HG03280 (cell line): Measurements from ENCODE around the gene MAD1L1.
A peak's percentile ranks its signal among the peaks of the same experiment; 100 is the strongest.

ENCODE experiments used
- ATAC-seq: cut with Tn5 transposase; IDR thresholded peaks from one replicate; pipeline ENCODE4 v1.9.1; 2021; ENCODE audit warnings: mild to moderate bottlenecking, moderate library complexity; ENCODE audit not compliant: unreplicated experiment

The MAD1L1 gene

DNA sequence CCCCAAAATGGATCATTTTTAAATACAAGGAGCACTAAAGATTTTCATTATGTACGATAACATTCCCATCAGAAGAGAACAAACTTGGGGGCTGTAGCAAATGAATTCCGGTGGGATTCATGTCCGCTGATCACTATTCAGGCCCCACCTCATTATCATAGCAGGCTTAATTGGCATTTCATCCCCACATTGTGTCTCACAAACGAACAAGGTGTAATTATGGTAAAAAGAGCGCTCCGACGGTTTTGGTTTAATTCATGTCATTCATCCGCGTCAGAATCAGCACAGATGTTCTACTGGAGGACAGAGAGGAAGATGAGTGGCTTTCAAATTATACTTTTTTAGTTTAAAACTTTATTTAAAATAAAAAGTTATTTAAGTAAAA lies 124.7 kb downstream of the MAD1L1 start:
- ATAC-seq: no peak

DNA sequence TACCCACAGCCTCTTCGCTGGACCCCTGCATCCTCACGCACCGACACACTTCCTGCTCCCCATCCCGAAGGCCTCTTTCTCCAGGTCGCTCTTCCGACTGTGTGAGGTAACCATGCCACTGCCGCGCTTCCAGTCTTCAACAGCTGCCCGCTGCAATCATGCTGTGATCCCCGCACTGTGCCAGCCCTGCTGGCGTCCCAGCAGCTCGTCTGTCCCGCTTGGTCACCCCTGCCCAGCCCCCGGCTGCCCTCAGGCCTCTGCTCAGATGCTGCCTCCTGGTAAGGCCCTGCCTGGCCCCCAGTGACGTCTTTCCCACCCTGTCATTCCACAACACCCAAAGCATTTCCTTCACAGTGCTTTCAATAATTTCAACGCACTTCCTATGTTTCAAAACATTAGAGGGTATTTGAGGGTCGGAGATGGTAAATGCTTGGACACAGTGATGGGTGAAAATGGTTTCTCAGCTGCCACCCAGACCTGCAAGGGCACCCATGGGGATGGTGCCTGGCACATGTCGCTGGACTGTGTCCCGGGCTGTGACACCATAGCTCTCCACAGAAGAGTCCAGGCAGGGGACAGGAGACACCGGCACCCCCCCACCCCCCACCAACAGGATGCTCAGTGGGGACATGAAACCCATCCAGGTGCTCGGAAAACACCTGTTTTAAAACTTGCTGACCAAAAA lies 125.2 kb downstream of the MAD1L1 start:
- ATAC-seq: no peak

- ATAC-seq: no peak
Measured at GRCh38 chr7:2106924-2107323, 125.8 kb downstream of the MAD1L1 start.

- ATAC-seq: no peak
Measured at GRCh38 chr7:2106440-2106839, 126.3 kb downstream of the MAD1L1 start.

GRCh38 chr7:2105917-2106316 lies 126.8 kb downstream of the MAD1L1 start:
- no peak for ATAC-seq

DNA sequence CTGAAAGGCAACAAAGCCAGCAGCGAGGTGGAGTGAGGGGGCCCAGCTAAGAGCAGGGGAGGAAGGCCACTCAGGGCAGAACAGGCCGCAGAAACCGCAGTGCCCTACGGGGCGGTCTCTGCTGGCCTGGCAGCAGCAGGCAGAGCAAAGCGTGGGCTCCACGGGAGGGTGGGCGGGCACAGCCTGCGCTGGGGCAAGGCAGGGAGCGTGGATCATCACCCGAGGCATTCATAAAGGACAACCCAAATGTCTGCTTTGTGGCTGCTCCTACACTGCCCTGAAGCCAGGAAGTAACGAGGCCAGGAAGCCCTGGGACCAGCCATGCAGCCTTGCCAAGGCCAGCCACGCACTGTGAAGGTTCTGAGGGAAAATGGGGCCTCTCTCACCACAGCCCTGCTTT lies 127.5 kb downstream of the MAD1L1 start:
- ATAC-seq: no peak

DNA sequence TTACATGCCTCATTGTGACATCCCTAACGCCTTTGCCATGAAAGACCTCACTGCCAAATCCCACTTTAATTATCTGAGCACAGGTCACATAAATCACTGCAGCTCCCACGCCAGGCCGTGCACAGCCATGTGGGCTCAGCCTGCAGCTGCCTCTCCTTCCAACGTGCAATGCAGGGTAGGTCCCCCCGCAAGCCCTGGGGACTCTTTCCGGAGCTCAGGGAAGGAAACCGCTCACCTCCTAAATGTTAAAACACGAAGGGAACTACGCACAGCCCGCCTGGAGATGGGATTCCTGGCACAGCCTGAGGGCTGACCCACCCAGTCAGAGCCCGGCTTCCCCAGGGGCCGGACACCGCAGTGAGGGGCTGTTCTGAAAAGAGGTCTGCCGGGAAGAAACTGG lies 128.0 kb downstream of the MAD1L1 start:
- ATAC-seq: no peak

DNA sequence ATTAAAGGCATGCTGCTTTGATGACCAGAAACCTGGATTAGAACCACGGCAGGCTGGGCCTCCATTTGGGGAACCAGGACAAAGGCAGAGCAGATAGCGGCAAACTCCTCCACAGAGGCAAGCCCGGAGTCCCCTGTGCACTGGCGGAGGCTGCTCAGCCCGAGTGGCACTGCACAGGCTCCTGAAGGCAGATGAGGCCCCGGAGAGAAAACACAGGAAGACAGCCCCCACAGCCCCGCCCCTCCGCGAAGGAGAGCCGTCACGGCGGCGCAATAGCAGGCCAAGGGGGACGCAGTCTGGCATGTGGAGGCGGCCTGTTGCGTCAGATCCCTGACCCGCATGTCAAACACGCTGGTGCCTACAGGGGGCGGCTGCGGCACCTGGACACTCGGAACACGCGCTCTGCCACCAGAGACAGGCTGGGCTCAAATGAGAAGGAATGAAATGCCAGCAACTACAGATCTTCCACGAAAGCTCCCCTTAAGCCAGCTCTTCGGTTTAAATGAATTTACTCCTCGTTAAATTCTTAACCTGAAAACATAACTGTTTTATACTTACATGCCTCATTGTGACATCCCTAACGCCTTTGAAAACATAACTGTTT lies 128.5 kb downstream of the MAD1L1 start:
- ATAC-seq: peak; percentile 46

DNA sequence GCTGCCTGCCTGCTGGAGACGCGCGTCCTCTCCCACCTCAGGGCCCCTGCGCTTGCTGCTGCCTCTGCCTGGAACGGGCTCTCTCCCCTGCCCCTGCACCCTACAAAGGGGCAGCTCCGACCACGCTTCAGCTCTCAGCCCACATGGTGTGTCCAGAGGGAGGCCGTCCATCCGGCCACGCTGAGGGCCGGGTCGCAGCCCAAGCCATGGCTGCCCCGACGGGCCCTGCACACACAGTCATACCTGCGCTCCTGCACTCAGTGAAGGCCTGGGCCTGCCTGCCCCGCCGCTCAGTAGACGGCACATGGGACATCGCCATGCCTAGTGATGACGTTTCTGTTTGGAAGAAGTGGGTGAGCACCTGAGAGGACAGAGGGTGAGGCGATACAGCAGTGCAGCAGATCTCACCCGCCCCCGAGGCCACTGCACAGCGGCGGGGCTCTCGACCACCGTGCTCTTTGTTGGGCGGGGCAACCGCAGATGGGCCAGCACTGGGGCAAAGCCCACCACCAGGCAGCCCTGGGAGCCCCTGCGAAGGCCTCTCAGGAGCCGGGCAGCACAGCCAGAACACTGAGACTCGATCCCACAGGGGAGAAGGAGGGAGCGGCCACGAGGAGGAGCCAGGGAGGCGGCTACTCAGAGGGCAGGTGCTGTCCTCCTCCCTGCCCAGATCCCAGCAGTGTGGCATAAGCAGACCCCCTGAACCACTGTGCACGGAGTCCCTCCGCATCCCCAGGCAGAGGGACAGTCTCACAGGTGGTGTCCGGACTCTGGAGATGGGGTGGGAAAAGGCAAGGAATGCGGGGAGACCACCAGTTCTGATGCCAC lies 129.5 kb downstream of the MAD1L1 start:
- ATAC-seq: no peak

- no peak for ATAC-seq
Measured at GRCh38 chr7:2102375-2102723, 130.4 kb downstream of the MAD1L1 start.

DNA sequence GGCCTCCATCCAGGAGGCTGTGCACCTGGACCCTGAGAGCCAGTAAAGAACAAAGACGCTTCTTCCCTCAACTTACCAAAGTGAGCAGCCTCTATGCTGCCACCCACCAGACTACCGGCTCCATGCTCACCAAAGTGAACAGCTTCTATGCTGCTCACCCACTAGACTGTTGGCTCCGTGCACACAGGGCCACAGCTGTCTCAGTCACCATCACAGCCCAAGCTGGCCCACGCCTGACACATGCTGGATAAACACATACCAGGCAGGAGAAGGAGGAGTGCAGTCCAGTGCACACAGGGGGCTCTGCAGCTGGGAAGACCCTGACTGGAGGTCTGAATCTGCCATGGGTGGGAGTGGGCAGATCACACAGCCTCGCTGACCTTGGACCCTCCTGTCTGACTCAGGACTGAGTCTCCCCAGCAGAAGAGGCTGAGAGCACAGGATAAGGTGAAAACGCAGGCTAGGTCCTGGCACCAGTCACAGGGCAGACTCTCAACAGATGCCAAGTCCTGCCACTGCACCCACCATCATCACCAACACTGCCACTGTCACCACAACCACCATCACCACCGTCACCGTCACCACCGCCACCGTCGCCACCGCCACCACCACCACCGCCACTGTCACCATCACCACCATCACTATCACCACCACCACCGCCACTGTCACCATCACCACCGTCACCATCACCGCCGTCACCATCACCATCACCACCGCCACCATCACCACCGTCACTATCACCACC lies 130.9 kb downstream of the MAD1L1 start:
- no peak for ATAC-seq

GRCh38 chr7:2100278-2101208 lies 132.2 kb downstream of the MAD1L1 start:
- ATAC-seq: peak; percentile 70

GRCh38 chr7:2099048-2099957 lies 133.4 kb downstream of the MAD1L1 start:
- ATAC-seq: no peak

GRCh38 chr7:2098496-2098895 lies 134.2 kb downstream of the MAD1L1 start:
- ATAC-seq: no peak

GRCh38 chr7:2098056-2098455 lies 134.7 kb downstream of the MAD1L1 start:
- ATAC-seq: no peak

GRCh38 chr7:2097492-2097891 lies 135.3 kb downstream of the MAD1L1 start:
- no peak for ATAC-seq

GRCh38 chr7:2096692-2097387 lies 135.9 kb downstream of the MAD1L1 start:
- no peak for ATAC-seq

DNA sequence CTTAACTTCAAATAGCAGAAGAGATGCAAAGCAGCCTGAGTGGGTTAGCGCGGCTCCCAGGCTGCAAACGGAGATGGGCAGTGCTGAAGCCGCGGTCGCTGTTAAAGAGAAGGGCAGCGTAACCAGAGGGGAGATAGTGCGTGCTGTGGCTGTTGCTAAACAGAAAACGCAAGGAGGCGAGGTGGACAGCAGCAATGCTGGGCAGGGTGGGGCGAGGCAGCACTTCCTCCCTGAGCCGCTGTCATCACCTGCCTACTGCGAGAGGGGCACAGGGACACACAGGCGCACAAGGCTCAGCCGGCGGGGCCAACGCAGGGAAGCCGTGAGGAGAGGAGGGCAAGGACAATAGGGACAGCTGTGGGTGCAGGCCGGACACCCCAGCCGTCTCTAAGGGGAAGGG lies 137.3 kb downstream of the MAD1L1 start:
- ATAC-seq: no peak
